H9 (cell line): Measurements from ENCODE around the gene SELENOM. TPM values are rescaled to one million over a fixed set of nuclear protein-coding genes. Genes with fewer than 3 reads are reported as not detected.

Experiments used
- DNase-seq: peaks from one replicate; pipeline ENCODE4 v3.0.0-alpha.2; 2017
- H2AFZ ChIP-seq: one replicate; pipeline ENCODE4 v1.6.1; 2013; ENCODE audit warnings: mild to moderate bottlenecking, low read length, control low read depth, moderate library complexity
- H2AK5ac ChIP-seq: 2 replicates; pipeline ENCODE4 v1.6.1; 2013; ENCODE audit warnings: low read length, control low read depth, mixed read lengths; ENCODE audit not compliant: insufficient read length
- H2BK120ac ChIP-seq: one replicate; pipeline ENCODE4 v1.6.1; 2013; ENCODE audit warnings: low read depth, mild to moderate bottlenecking, low read length, control low read depth, inconsistent platforms; ENCODE audit not compliant: poor library complexity, severe bottlenecking
- H2BK12ac ChIP-seq: 2 replicates; pipeline ENCODE4 v1.6.1; 2013; ENCODE audit warnings: low read length, control low read depth, mixed read lengths, low read depth; ENCODE audit not compliant: insufficient read length
- H2BK15ac ChIP-seq: 2 replicates; pipeline ENCODE4 v1.6.1; 2013; ENCODE audit warnings: low read depth, low read length, control low read depth
- H2BK20ac ChIP-seq: one replicate; pipeline ENCODE4 v1.6.1; 2013; ENCODE audit warnings: low read depth, mild to moderate bottlenecking, low read length, control low read depth, inconsistent platforms; ENCODE audit not compliant: poor library complexity, severe bottlenecking
- H2BK5ac ChIP-seq: 2 replicates; pipeline ENCODE4 v1.6.1; 2013; ENCODE audit warnings: low read length, control low read depth, mixed read lengths; ENCODE audit not compliant: insufficient read length
- H3K14ac ChIP-seq: 2 replicates; pipeline ENCODE4 v1.6.1; 2013; ENCODE audit warnings: low read length, control low read depth; ENCODE audit not compliant: insufficient read depth
- H3K18ac ChIP-seq: 2 replicates; pipeline ENCODE4 v1.6.1; 2013; ENCODE audit warnings: low read depth, mild to moderate bottlenecking, mixed read lengths, low read length, control low read depth; ENCODE audit not compliant: insufficient read length
- H3K23ac ChIP-seq: 2 replicates; pipeline ENCODE4 v1.6.1; 2013; ENCODE audit warnings: low read length, control low read depth, mixed read lengths, low read depth; ENCODE audit not compliant: insufficient read length
- H3K23me2 ChIP-seq: 2 replicates; pipeline ENCODE4 v1.6.1; 2013; ENCODE audit warnings: low read depth, mild to moderate bottlenecking, mixed read lengths, low read length, control low read depth; ENCODE audit not compliant: insufficient read length, poor library complexity, severe bottlenecking
- H3K27ac ChIP-seq: 2 replicates; pipeline ENCODE4 v1.5.1; 2013; ENCODE audit warnings: low read length, control low read depth, mixed read lengths, low read depth; ENCODE audit not compliant: insufficient read length
- H3K27me3 ChIP-seq: 2 replicates; pipeline ENCODE4 v1.6.1; 2013; ENCODE audit warnings: low read length, control low read depth, inconsistent platforms; ENCODE audit not compliant: insufficient read depth
- H3K4ac ChIP-seq: 2 replicates; pipeline ENCODE4 v1.6.1; 2013; ENCODE audit warnings: low read depth, mild to moderate bottlenecking, control low read depth, inconsistent platforms, low read length, moderate library complexity
- H3K4me1 ChIP-seq: 2 replicates; pipeline ENCODE4 v1.6.1; 2013; ENCODE audit warnings: low read length, control low read depth, inconsistent platforms; ENCODE audit not compliant: insufficient read depth
- H3K4me2 ChIP-seq: 2 replicates; pipeline ENCODE4 v1.6.1; 2013; ENCODE audit warnings: low read length, control low read depth, mixed read lengths; ENCODE audit not compliant: insufficient read length, insufficient read depth
- H3K56ac ChIP-seq: 2 replicates; pipeline ENCODE4 v1.6.1; 2013; ENCODE audit warnings: low read depth, mild to moderate bottlenecking, mixed read lengths, low read length, control low read depth; ENCODE audit not compliant: insufficient read length
- H3K79me1 ChIP-seq: 2 replicates; pipeline ENCODE4 v1.6.1; 2013; ENCODE audit warnings: low read depth, mild to moderate bottlenecking, moderate library complexity, low read length, control low read depth, inconsistent platforms; ENCODE audit not compliant: insufficient read depth, poor library complexity, severe bottlenecking
- H3K79me2 ChIP-seq: 2 replicates; pipeline ENCODE4 v1.6.1; 2013; ENCODE audit warnings: low read length, control low read depth, inconsistent platforms; ENCODE audit not compliant: insufficient read depth
- H3K9ac ChIP-seq: 2 replicates; pipeline ENCODE4 v1.6.1; 2013; ENCODE audit warnings: low read length, control low read depth, mixed read lengths; ENCODE audit not compliant: insufficient read length; ENCODE audit errors: extremely low read depth
- H3K9me3 ChIP-seq: one replicate; pipeline ENCODE4 v1.6.1; 2013; ENCODE audit warnings: low read depth, low read length, inconsistent platforms; ENCODE audit not compliant: control insufficient read depth
- H3T11ph ChIP-seq: one replicate; pipeline ENCODE4 v1.6.1; 2013; ENCODE audit warnings: mild to moderate bottlenecking, low read length, control low read depth, inconsistent platforms
- H4K20me1 ChIP-seq: one replicate; pipeline ENCODE4 v1.6.1; 2013; ENCODE audit not compliant: control insufficient read depth, insufficient read length, insufficient read depth
- H4K5ac ChIP-seq: 2 replicates; pipeline ENCODE4 v1.6.1; 2013; ENCODE audit warnings: low read depth, mild to moderate bottlenecking, mixed read lengths, low read length, control low read depth; ENCODE audit not compliant: insufficient read length
- H4K8ac ChIP-seq: replicated peaks from 2 replicates; pipeline ENCODE4 v1.6.1; 2013; ENCODE audit warnings: low read length, control low read depth, mixed read lengths, low read depth; ENCODE audit not compliant: insufficient read length
- H4K91ac ChIP-seq: 2 replicates; pipeline ENCODE4 v1.6.1; 2013; ENCODE audit warnings: low read depth, mild to moderate bottlenecking, moderate library complexity, mixed read lengths, low read length, control low read depth; ENCODE audit not compliant: insufficient read length
- H3K27ac Mint-ChIP-seq, 3 experiments: 2 replicates in 2 of 3; 3 replicates in 1 of 3; pipeline ENCODE4 v1.8.0; 2020 to 2021; ENCODE audit warnings: mixed read lengths in 3 of 3, mild to moderate bottlenecking in 1 of 3, moderate library complexity in 1 of 3
- H3K27me3 Mint-ChIP-seq: 2 replicates; pipeline ENCODE4 v1.8.0; 2021; ENCODE audit warnings: low read depth, mild to moderate bottlenecking, moderate library complexity, mixed read lengths
- H3K36me3 Mint-ChIP-seq, 3 experiments: 2 replicates in 2 of 3; 3 replicates in 1 of 3; pipeline ENCODE4 v1.8.0; 2020 to 2021; ENCODE audit warnings: low read depth in 3 of 3, mixed read lengths in 3 of 3; ENCODE audit not compliant: insufficient read depth in 1 of 3
- H3K4me1 Mint-ChIP-seq, 2 experiments: 2 replicates each; pipeline ENCODE4 v1.8.0; 2020; ENCODE audit warnings: mixed read lengths in 2 of 2
- H3K4me3 Mint-ChIP-seq, 2 experiments: 2 replicates in 1 of 2; 3 replicates in 1 of 2; pipeline ENCODE4 v1.8.0; 2020 to 2021; ENCODE audit warnings: mild to moderate bottlenecking in 2 of 2, mixed read lengths in 2 of 2, moderate library complexity in 1 of 2
- H3K9me3 Mint-ChIP-seq, 2 experiments: 2 replicates in 1 of 2; 3 replicates in 1 of 2; pipeline ENCODE4 v1.8.0; 2020; ENCODE audit warnings: mild to moderate bottlenecking in 2 of 2, mixed read lengths in 2 of 2, moderate library complexity in 1 of 2
- WGBS: extraction: QIAGEN DNeasy Blood & Tissue Kit; methylation state at CpG from one replicate; pipeline ENCODE4 v1.1.7; 2013; ENCODE audit warnings: missing lambda C conversion rate, low lambda C conversion rate, mixed read lengths; ENCODE audit not compliant: insufficient read length; ENCODE audit errors: extremely low coverage; 5-methylcytosine and 5-hydroxymethylcytosine counted together
- total RNA-seq: library from RNA; stranded (reverse); gene quantifications from 2 replicates; pipeline ENCODE4 v1.2.1, GENCODE V29; 2021
- TF ChIP-seq, protein P1 (sequence below): fragments of 200-600 bp; sonication (generic); conservative IDR thresholded peaks from 3 replicates; pipeline ENCODE4 v1.8.0; 2021; ENCODE audit warnings: antibody characterized with exemption, mild to moderate bottlenecking

The SELENOM gene
- total RNA-seq, 1 experiment from 2014 or later, result 18.6 TPM

DNA sequence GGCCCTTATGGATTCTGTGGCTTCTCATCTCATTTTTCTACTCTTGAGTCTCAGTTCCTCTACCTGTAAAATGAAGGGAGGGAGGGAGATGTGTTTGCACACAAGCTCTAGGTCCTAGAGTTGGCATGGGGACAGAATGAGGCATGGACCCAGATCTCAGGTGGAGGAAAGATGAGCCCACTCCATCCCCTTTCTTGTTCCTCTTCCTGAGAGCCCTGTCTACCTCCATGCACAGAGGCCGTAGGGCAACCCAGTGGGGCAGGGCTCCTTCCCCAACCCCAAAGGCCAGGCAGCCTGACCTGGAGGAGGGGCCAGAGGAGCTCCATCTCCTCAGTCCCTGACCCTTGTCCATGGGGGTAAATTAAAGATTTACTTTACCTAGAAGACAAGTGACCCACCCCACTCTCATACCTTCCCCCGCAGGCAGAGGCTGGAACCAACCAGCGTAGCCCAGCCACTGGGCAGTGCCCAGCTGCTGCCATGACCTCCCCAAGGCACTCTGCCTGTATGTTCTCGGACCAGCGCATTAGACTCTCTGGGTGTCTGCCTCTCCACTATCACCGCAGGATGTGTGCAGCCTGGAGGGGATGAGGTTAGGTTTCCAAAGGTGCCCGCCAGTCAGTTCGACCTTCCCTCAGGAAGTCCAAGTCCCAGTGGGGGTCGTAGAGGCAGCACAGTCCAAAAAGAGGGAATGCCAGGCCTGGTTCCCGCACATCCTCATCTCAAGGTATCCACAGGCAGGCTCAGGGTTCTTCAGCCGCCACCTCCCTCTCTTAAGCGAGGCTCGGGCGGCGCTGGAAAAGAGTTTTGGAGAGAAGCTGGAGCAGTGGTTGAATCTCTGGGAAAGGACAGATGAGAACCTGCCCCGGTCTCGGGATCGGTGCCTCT is 23.2 kb downstream of the SELENOM start:
- H3K4me1 Mint-ChIP-seq, result peaks cover 31 to 42% of the 10 kb centered on the region in 2 experiments
- no peak overlapping the region for H2AFZ ChIP-seq
- WGBS, result no CpG with 5 or more reads among the region's 18 CpGs

More for the DNA sequence above, 23.2 kb downstream of the SELENOM start:
- H3K4me1 ChIP-seq, result no peaks in the 10 kb centered on the region; the same call in 1 of the 2 replicates
- H3T11ph ChIP-seq, result no peak overlapping the region
- peak overlapping the region; percentile 97 for H3K14ac ChIP-seq
- H3K27ac ChIP-seq, result no peak overlapping the region
- H2BK20ac ChIP-seq, result no peak overlapping the region
- peak overlapping the region; percentile 82 for H2BK120ac ChIP-seq
- Mint-ChIP-seq H3K36me3 (peaks cover 0 to 2% (median 2%) of the 10 kb centered on the region in 3 experiments; a peak in 4 of 7 replicates), H3K9me3 (no peaks in the 10 kb centered on the region), H3K27ac (peak overlapping the region in 2 of 3 experiments; percentile 77 to 92; a peak in 5 of 7 replicates), H3K27me3 (peaks cover 5% of the 10 kb centered on the region), H3K4me3 (peak overlapping the region; percentile 82 to 90)
- no peaks in the 10 kb centered on the region for H3K9me3 ChIP-seq
- H2AK5ac ChIP-seq, result no peak overlapping the region
- H2BK5ac ChIP-seq, result no peak overlapping the region
- no peaks in the 10 kb centered on the region for H3K79me1 ChIP-seq
- no peak overlapping the region for H3K23ac ChIP-seq
- no peak overlapping the region for H4K8ac ChIP-seq
- no peak for DNase-seq
- peak overlapping the region; percentile 90 for H3K4me2 ChIP-seq
- no peak overlapping the region for H3K56ac ChIP-seq
- H3K27me3 ChIP-seq, result no peaks in the 10 kb centered on the region
- peak overlapping the region; percentile 92 for H3K18ac ChIP-seq
- H3K79me2 ChIP-seq, result no peaks in the 10 kb centered on the region; the same call in 1 of the 2 replicates
- H4K5ac ChIP-seq, result peak overlapping the region; percentile 43
- peak overlapping the region; percentile 10 for H2BK12ac ChIP-seq
- peak overlapping the region; percentile 89 for H3K9ac ChIP-seq
- no peaks in the 10 kb centered on the region for H4K20me1 ChIP-seq
- peak overlapping the region; percentile 75; the same call in 1 of the 2 replicates for H3K4ac ChIP-seq
- TF ChIP-seq, protein P1, sequence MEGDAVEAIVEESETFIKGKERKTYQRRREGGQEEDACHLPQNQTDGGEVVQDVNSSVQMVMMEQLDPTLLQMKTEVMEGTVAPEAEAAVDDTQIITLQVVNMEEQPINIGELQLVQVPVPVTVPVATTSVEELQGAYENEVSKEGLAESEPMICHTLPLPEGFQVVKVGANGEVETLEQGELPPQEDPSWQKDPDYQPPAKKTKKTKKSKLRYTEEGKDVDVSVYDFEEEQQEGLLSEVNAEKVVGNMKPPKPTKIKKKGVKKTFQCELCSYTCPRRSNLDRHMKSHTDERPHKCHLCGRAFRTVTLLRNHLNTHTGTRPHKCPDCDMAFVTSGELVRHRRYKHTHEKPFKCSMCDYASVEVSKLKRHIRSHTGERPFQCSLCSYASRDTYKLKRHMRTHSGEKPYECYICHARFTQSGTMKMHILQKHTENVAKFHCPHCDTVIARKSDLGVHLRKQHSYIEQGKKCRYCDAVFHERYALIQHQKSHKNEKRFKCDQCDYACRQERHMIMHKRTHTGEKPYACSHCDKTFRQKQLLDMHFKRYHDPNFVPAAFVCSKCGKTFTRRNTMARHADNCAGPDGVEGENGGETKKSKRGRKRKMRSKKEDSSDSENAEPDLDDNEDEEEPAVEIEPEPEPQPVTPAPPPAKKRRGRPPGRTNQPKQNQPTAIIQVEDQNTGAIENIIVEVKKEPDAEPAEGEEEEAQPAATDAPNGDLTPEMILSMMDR, result no peak
- no peak overlapping the region; the same call in 1 of the 2 replicates for H2BK15ac ChIP-seq
- H3K23me2 ChIP-seq, result peaks cover 10% of the 10 kb centered on the region
- no peak overlapping the region for H4K91ac ChIP-seq
